ENCODE measurements around the gene ATP11A. TPM values are rescaled to one million over a fixed set of nuclear protein-coding genes. Genes with fewer than 3 reads are reported as not detected.

The ATP11A gene
- total RNA-seq, 1 experiment from 2014 or later, result 65.3 TPM

- no peak overlapping the region for H3K4me3 Mint-ChIP-seq
- no peaks in the 10 kb centered on the region for H3K79me2 ChIP-seq (ENCODE audit: insufficient read depth, low read length)
- no peak overlapping the region for H4K5ac ChIP-seq (ENCODE audit: insufficient read length, low read depth, low read length)
- no peak overlapping the region for H3K18ac ChIP-seq (ENCODE audit: insufficient read length, low read depth, low read length)
- no peak overlapping the region for H3T11ph ChIP-seq (ENCODE audit: low read length)
- WGBS (ENCODE audit: extremely low coverage, insufficient read length, low lambda C conversion rate), result no CpG with 5 or more reads among the region's 34 CpGs
- peaks cover 0 to 13% of the 10 kb centered on the region in 2 experiments; a peak in 2 of 4 replicates for H3K4me1 Mint-ChIP-seq
- H2BK120ac ChIP-seq (ENCODE audit: low read depth, low read length, poor library complexity, severe bottlenecking), result no peak overlapping the region
- DNase-seq, result no peak
- H4K20me1 ChIP-seq (ENCODE audit: control insufficient read depth, insufficient read depth, insufficient read length), result no peaks in the 10 kb centered on the region
- H3K9me3 Mint-ChIP-seq, result no peaks in the 10 kb centered on the region
- H2BK5ac ChIP-seq (ENCODE audit: insufficient read length, low read length), result no peak overlapping the region
- no peak overlapping the region for H3K4me2 ChIP-seq (ENCODE audit: insufficient read depth, insufficient read length, low read length)
- H2AFZ ChIP-seq (ENCODE audit: low read length), result no peak overlapping the region
- no peak overlapping the region for H2BK15ac ChIP-seq (ENCODE audit: low read depth, low read length)
- H3K27ac Mint-ChIP-seq, result no peak overlapping the region; a peak in 1 of 7 replicates
- H3K27me3 ChIP-seq (ENCODE audit: insufficient read depth, low read length), result no peaks in the 10 kb centered on the region
- no peak overlapping the region for H4K91ac ChIP-seq (ENCODE audit: insufficient read length, low read depth, low read length)
- no peaks in the 10 kb centered on the region for H3K23me2 ChIP-seq (ENCODE audit: insufficient read length, low read depth, low read length, poor library complexity, severe bottlenecking)
- no peak overlapping the region for H3K9ac ChIP-seq (ENCODE audit: extremely low read depth, insufficient read length, low read length)
- no peak overlapping the region for H3K56ac ChIP-seq (ENCODE audit: insufficient read length, low read depth, low read length)
- no peak overlapping the region for H3K27ac ChIP-seq (ENCODE audit: insufficient read length, low read depth, low read length)
- H3K27me3 Mint-ChIP-seq (ENCODE audit: low read depth), result peaks cover 4% of the 10 kb centered on the region; the same call in 1 of the 2 replicates
- no peak overlapping the region for H2AK5ac ChIP-seq (ENCODE audit: insufficient read length, low read length)
- no peak overlapping the region for H4K8ac ChIP-seq (replicated peaks; ENCODE audit: insufficient read length, low read depth, low read length)
- no peak overlapping the region for H2BK12ac ChIP-seq (ENCODE audit: insufficient read length, low read depth, low read length)
- peaks cover 2 to 29% (median 22%) of the 10 kb centered on the region in 3 experiments; a peak in 6 of 7 replicates for H3K36me3 Mint-ChIP-seq (ENCODE audit: insufficient read depth in 1 of 3, low read depth in 3 of 3)
- H2BK20ac ChIP-seq (ENCODE audit: low read depth, low read length, poor library complexity, severe bottlenecking), result no peak overlapping the region
- H3K79me1 ChIP-seq (ENCODE audit: insufficient read depth, low read depth, low read length, poor library complexity, severe bottlenecking), result no peaks in the 10 kb centered on the region
- no peak overlapping the region for H3K14ac ChIP-seq (ENCODE audit: insufficient read depth, low read length)
- TF ChIP-seq CTCF (conservative IDR thresholded peaks at IDR 0.05), result no peak
- no peak overlapping the region for H3K23ac ChIP-seq (ENCODE audit: insufficient read length, low read depth, low read length)
- H3K9me3 ChIP-seq (ENCODE audit: control insufficient read depth, low read depth, low read length), result no peaks in the 10 kb centered on the region
- H3K4me1 ChIP-seq (ENCODE audit: insufficient read depth, low read length), result no peaks in the 10 kb centered on the region
- no peak overlapping the region for H3K4ac ChIP-seq (ENCODE audit: low read depth, low read length)
Observed at GRCh38 chr13:112882555-112883024, 192.8 kb downstream of the ATP11A start.

All from H9 (cell line).